ENCODE data around the gene NEURL3.

GRCh38 chr2:96553176-96553956 is 48.2 kb upstream of the NEURL3 start:
- TF ChIP-seq EZH2 (IDR thresholded peaks at IDR 0.05; ENCODE audit: insufficient read depth, poor library complexity, severe bottlenecking) (no peak), EZH2phosphoT487 (IDR thresholded peaks at IDR 0.05; ENCODE audit: insufficient read depth, low read depth) (no peak)

All from GM23248 (cell line).